Endodermal cell (in vitro differentiated cells): Measurements from ENCODE around the gene APMAP. TPM values are rescaled to one million over a fixed set of nuclear protein-coding genes. Genes with fewer than 3 reads are reported as not detected.

Experiments
- DNase-seq: peaks from one replicate; pipeline ENCODE4 v3.0.0-alpha.2; 2017
- H3K27ac ChIP-seq: 2 replicates; pipeline ENCODE4 v1.5.1; 2013; ENCODE audit warnings: mild to moderate bottlenecking, low read depth, low read length, moderate library complexity
- H3K27me3 ChIP-seq: 2 replicates; pipeline ENCODE4 v1.6.1; 2013; ENCODE audit warnings: mild to moderate bottlenecking, low read length, moderate library complexity; ENCODE audit not compliant: insufficient read depth, control insufficient read depth, poor library complexity, severe bottlenecking
- H3K36me3 ChIP-seq: 2 replicates; pipeline ENCODE4 v1.7.0; 2013; ENCODE audit warnings: mild to moderate bottlenecking, low read length, moderate library complexity; ENCODE audit not compliant: control insufficient read depth, insufficient read depth
- H3K4me1 ChIP-seq: one replicate; pipeline ENCODE4 v1.7.0; 2013; ENCODE audit warnings: low read length; ENCODE audit not compliant: control insufficient read depth, insufficient read depth
- H3K4me3 ChIP-seq: 2 replicates; pipeline ENCODE4 v1.5.1; 2013; ENCODE audit warnings: mild to moderate bottlenecking, low read length, moderate library complexity
- H3K9ac ChIP-seq: 2 replicates; pipeline ENCODE4 v1.6.1; 2013; ENCODE audit warnings: mild to moderate bottlenecking, low read length, moderate library complexity; ENCODE audit not compliant: poor library complexity, severe bottlenecking; ENCODE audit errors: extremely low read depth
- H3K9me3 ChIP-seq: 2 replicates; pipeline ENCODE4 v1.6.1; 2013; ENCODE audit warnings: mild to moderate bottlenecking, low read length, moderate library complexity; ENCODE audit not compliant: control insufficient read depth
- H3K27ac Mint-ChIP-seq: 2 replicates; pipeline ENCODE4 v1.8.0; 2020; ENCODE audit warnings: mixed read lengths
- H3K27me3 Mint-ChIP-seq: 2 replicates; pipeline ENCODE4 v1.8.0; 2021; ENCODE audit warnings: mild to moderate bottlenecking, mixed read lengths; ENCODE audit not compliant: insufficient read depth
- H3K36me3 Mint-ChIP-seq: 2 replicates; pipeline ENCODE4 v1.8.0; 2020; ENCODE audit warnings: low read depth, mixed read lengths
- H3K4me1 Mint-ChIP-seq: 2 replicates; pipeline ENCODE4 v1.8.0; 2020; ENCODE audit warnings: mixed read lengths
- H3K4me3 Mint-ChIP-seq: 2 replicates; pipeline ENCODE4 v1.8.0; 2020; ENCODE audit warnings: mild to moderate bottlenecking, moderate library complexity, mixed read lengths
- H3K9me3 Mint-ChIP-seq: 2 replicates; pipeline ENCODE4 v1.8.0; 2020; ENCODE audit warnings: mild to moderate bottlenecking, mixed read lengths
- WGBS, 2 experiments: methylation state at CpG; one replicate each; pipeline versions ENCODE4 v1.1.5 to v1.1.7; 2013; ENCODE audit warnings: missing lambda C conversion rate in 2 of 2, mixed read lengths in 1 of 2; ENCODE audit not compliant: insufficient coverage in 1 of 2, insufficient read length in 1 of 2; 5-methylcytosine and 5-hydroxymethylcytosine counted together
- total RNA-seq, 2 donors: library from RNA; stranded (reverse); fragmentation: NEBNext Ultra II Directional in 1 of 2; extraction: Animal tissue kit (Norgen Biotek cat#: 25700) in 1 of 2; gene quantifications; 2 replicates in 1 of 2; 3 replicates in 1 of 2; pipeline ENCODE4 v1.2.1, GENCODE V29; 2021
- TF ChIP-seq, protein P1 (sequence below): fragments of 200-600 bp; sonication (generic); conservative IDR thresholded peaks from 2 replicates; pipeline ENCODE4 v1.5.0; 2021; ENCODE audit warnings: antibody characterized with exemption, mild to moderate bottlenecking

Gene APMAP
- total RNA-seq, 2 donors from 2014 or later = 60.2 to 65.6 TPM

GRCh38 chr20:24916412-24916811 lies 76.1 kb downstream of the APMAP start:
- DNase-seq = no peak
- TF ChIP-seq, protein P1, sequence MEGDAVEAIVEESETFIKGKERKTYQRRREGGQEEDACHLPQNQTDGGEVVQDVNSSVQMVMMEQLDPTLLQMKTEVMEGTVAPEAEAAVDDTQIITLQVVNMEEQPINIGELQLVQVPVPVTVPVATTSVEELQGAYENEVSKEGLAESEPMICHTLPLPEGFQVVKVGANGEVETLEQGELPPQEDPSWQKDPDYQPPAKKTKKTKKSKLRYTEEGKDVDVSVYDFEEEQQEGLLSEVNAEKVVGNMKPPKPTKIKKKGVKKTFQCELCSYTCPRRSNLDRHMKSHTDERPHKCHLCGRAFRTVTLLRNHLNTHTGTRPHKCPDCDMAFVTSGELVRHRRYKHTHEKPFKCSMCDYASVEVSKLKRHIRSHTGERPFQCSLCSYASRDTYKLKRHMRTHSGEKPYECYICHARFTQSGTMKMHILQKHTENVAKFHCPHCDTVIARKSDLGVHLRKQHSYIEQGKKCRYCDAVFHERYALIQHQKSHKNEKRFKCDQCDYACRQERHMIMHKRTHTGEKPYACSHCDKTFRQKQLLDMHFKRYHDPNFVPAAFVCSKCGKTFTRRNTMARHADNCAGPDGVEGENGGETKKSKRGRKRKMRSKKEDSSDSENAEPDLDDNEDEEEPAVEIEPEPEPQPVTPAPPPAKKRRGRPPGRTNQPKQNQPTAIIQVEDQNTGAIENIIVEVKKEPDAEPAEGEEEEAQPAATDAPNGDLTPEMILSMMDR = no peak
- no peaks in the 10 kb centered on the region for H3K36me3 ChIP-seq
- H3K9ac ChIP-seq = no peak overlapping the region
- H3K4me1 ChIP-seq = no peaks in the 10 kb centered on the region
- H3K9me3 Mint-ChIP-seq = peaks cover 7% of the 10 kb centered on the region
- 83 to 100% methylated on average over 1 of the region's 1 CpG for WGBS, 2 experiments
- H3K4me1 Mint-ChIP-seq = peaks cover 2% of the 10 kb centered on the region
- no peak overlapping the region for H3K27ac Mint-ChIP-seq
- no peaks in the 10 kb centered on the region for H3K27me3 ChIP-seq
- H3K27me3 Mint-ChIP-seq = peaks cover 10% of the 10 kb centered on the region
- H3K4me3 Mint-ChIP-seq = no peak overlapping the region
- H3K27ac ChIP-seq = no peak overlapping the region
- peaks cover 5% of the 10 kb centered on the region for H3K9me3 ChIP-seq
- H3K36me3 Mint-ChIP-seq = no peaks in the 10 kb centered on the region
- no peak overlapping the region for H3K4me3 ChIP-seq

- Histone ChIP-seq H3K9ac (no peak overlapping the region), H3K36me3 (no peaks in the 10 kb centered on the region), H3K4me3 (no peak overlapping the region), H3K9me3 (no peaks in the 10 kb centered on the region), H3K27ac (no peak overlapping the region), H3K4me1 (no peaks in the 10 kb centered on the region), H3K27me3 (no peaks in the 10 kb centered on the region)
- H3K4me1 Mint-ChIP-seq = peaks cover 6% of the 10 kb centered on the region
- DNase-seq = no peak
- no peak overlapping the region for H3K27ac Mint-ChIP-seq
- H3K36me3 Mint-ChIP-seq = no peaks in the 10 kb centered on the region
- H3K27me3 Mint-ChIP-seq = peaks cover 10% of the 10 kb centered on the region
- TF ChIP-seq, protein P1 = no peak
- 90% methylated on average over 7 of the region's 7 CpGs; no CpG with 5 or more reads in 1 of the 2 experiments for WGBS, 2 experiments
- no peak overlapping the region for H3K4me3 Mint-ChIP-seq
- peaks cover 2% of the 10 kb centered on the region for H3K9me3 Mint-ChIP-seq
Observed at GRCh38 chr20:24915892-24916291, 76.7 kb downstream of the APMAP start.

- Histone ChIP-seq H3K27ac (no peak overlapping the region), H3K9me3 (no peaks in the 10 kb centered on the region), H3K36me3 (no peaks in the 10 kb centered on the region), H3K4me1 (no peaks in the 10 kb centered on the region), H3K27me3 (no peaks in the 10 kb centered on the region), H3K4me3 (no peak overlapping the region), H3K9ac (no peak overlapping the region)
- 88 to 89% methylated on average over 7 to 9 of the region's 9 CpGs for WGBS, 2 experiments
- DNase-seq = no peak
- TF ChIP-seq, protein P1 = no peak
- Mint-ChIP-seq H3K27ac (no peak overlapping the region), H3K9me3 (no peaks in the 10 kb centered on the region), H3K36me3 (no peaks in the 10 kb centered on the region), H3K4me3 (no peak overlapping the region), H3K4me1 (peaks cover 6% of the 10 kb centered on the region), H3K27me3 (peaks cover 10% of the 10 kb centered on the region)
Observed at GRCh38 chr20:24915440-24915839, 77.1 kb downstream of the APMAP start.
